ENCODE results near the gene DCXR.

GRCh38 chr17:82049521-82049971 lies 12.0 kb upstream of the DCXR start:
- TF ChIP-seq MYC (IDR thresholded peaks at IDR 0.05; ENCODE audit: low read depth, low read length) (no peak), CTCF (IDR thresholded peaks at IDR 0.05; ENCODE audit: extremely low read depth in 1 of 2, insufficient read depth in 1 of 2, low read depth in 1 of 2, low read length in 2 of 2) (no peak), POLR2A (IDR thresholded peaks at IDR 0.05; ENCODE audit: low read depth, low read length) (no peak), POLR2AphosphoS5 (IDR thresholded peaks at IDR 0.05; ENCODE audit: insufficient read depth, low read depth, low read length) (no peak), MAX (IDR thresholded peaks at IDR 0.05; ENCODE audit: insufficient read depth, insufficient read length) (no peak), EZH2 (IDR thresholded peaks at IDR 0.05; ENCODE audit: borderline replicate concordance, low read depth, low read length, severe bottlenecking) (no peak), FOS (IDR thresholded peaks at IDR 0.05; ENCODE audit: borderline replicate concordance, insufficient read depth, low read length) (no peak), JUN (IDR thresholded peaks at IDR 0.05; ENCODE audit: borderline replicate concordance, insufficient read depth, insufficient read length, low read depth) (no peak), GATA2 (IDR thresholded peaks at IDR 0.05; ENCODE audit: insufficient read depth, insufficient read length, low read depth, low read length) (no peak)

Data from endothelial cell of umbilical vein (primary cell).